Measurements from ENCODE around the gene TAF4B. TPM values are rescaled to one million over a fixed set of nuclear protein-coding genes. Genes with fewer than 3 reads are reported as not detected.

The TAF4B gene
- total and polyA plus RNA-seq, 2 donors (not counting 1 experiment from before 2014, with no cell fraction given): 0.42 to 2.0 TPM

GRCh38 chr18:26322890-26323653 is 96.8 kb downstream of the TAF4B start:
- no peak overlapping the region for H3K4me2 ChIP-seq (ENCODE audit: extremely low read depth, insufficient read depth, low read length)
- no peaks in the 10 kb centered on the region for H3K27me3 ChIP-seq (ENCODE audit: control insufficient read depth, insufficient read depth, low read length)
- DNase-seq (ENCODE audit: low read depth in 2 of 2): peak; percentile 31 to 58
- no peaks in the 10 kb centered on the region for H3K4me1 ChIP-seq (ENCODE audit: control insufficient read depth, extremely low read depth, insufficient read depth, low read length)
- no peak overlapping the region for H3K9ac ChIP-seq (ENCODE audit: insufficient read depth, low read length)
- no peaks in the 10 kb centered on the region for H4K20me1 ChIP-seq (ENCODE audit: control insufficient read depth, extremely low read depth, insufficient read depth, low read length)
- no peak overlapping the region for H3K27ac ChIP-seq (ENCODE audit: insufficient read depth, low read length)
- H3K9me3 ChIP-seq (ENCODE audit: control insufficient read depth, insufficient read depth, low read depth, low read length): no peaks in the 10 kb centered on the region
- no peak for TF ChIP-seq CTCF (conservative IDR thresholded peaks at IDR 0.05 in 1 of 2, IDR thresholded peaks at IDR 0.05 in 1 of 2; ENCODE audit: low read depth in 1 of 2, low read length in 2 of 2)
- no peak for TF ChIP-seq EZH2 (IDR thresholded peaks at IDR 0.05; ENCODE audit: low read length, missing control alignments)
- H3K36me3 ChIP-seq (ENCODE audit: control insufficient read depth, insufficient read depth, low read length): no peaks in the 10 kb centered on the region
- H3K79me2 ChIP-seq (ENCODE audit: control insufficient read depth, insufficient read depth, low read length): no peaks in the 10 kb centered on the region
- no peak overlapping the region for H3K4me3 ChIP-seq (replicated peaks in 1 of 4; ENCODE audit: control extremely low read depth in 1 of 4, insufficient read depth in 1 of 4, low read depth in 3 of 4, low read length in 4 of 4)
- no peak overlapping the region for H2AFZ ChIP-seq (ENCODE audit: low read length)

- no peak for TF ChIP-seq EZH2 (IDR thresholded peaks at IDR 0.05; ENCODE audit: low read length, missing control alignments)
- no peak for TF ChIP-seq CTCF (conservative IDR thresholded peaks at IDR 0.05 in 1 of 2, IDR thresholded peaks at IDR 0.05 in 1 of 2; ENCODE audit: low read depth in 1 of 2, low read length in 2 of 2)
- Histone ChIP-seq H3K27ac (ENCODE audit: insufficient read depth, low read length) (no peak overlapping the region), H3K36me3 (ENCODE audit: control insufficient read depth, insufficient read depth, low read length) (no peaks in the 10 kb centered on the region), H3K4me2 (ENCODE audit: extremely low read depth, insufficient read depth, low read length) (no peak overlapping the region), H2AFZ (ENCODE audit: low read length) (no peak overlapping the region), H3K9ac (ENCODE audit: insufficient read depth, low read length) (no peak overlapping the region), H3K79me2 (ENCODE audit: control insufficient read depth, insufficient read depth, low read length) (no peaks in the 10 kb centered on the region), H4K20me1 (ENCODE audit: control insufficient read depth, extremely low read depth, insufficient read depth, low read length) (no peaks in the 10 kb centered on the region), H3K9me3 (ENCODE audit: control insufficient read depth, insufficient read depth, low read depth, low read length) (no peaks in the 10 kb centered on the region), H3K4me3 (replicated peaks in 1 of 4; ENCODE audit: control extremely low read depth in 1 of 4, insufficient read depth in 1 of 4, low read depth in 3 of 4, low read length in 4 of 4) (no peak overlapping the region), H3K27me3 (ENCODE audit: control insufficient read depth, insufficient read depth, low read length) (no peaks in the 10 kb centered on the region), H3K4me1 (ENCODE audit: control insufficient read depth, extremely low read depth, insufficient read depth, low read length) (no peaks in the 10 kb centered on the region)
- DNase-seq (ENCODE audit: low read depth in 2 of 2): no peak
These were observed 99.5 kb downstream of the TAF4B start for GRCh38 chr18:26325771-26326170.

- H3K27me3 ChIP-seq (ENCODE audit: control insufficient read depth, insufficient read depth, low read length): no peaks in the 10 kb centered on the region
- H3K27ac ChIP-seq (ENCODE audit: insufficient read depth, low read length): no peak overlapping the region
- TF ChIP-seq CTCF (conservative IDR thresholded peaks at IDR 0.05 in 1 of 2, IDR thresholded peaks at IDR 0.05 in 1 of 2; ENCODE audit: low read depth in 1 of 2, low read length in 2 of 2) (no peak), EZH2 (IDR thresholded peaks at IDR 0.05; ENCODE audit: low read length, missing control alignments) (no peak)
These were observed 100.8 kb downstream of the TAF4B start for GRCh38 chr18:26327062-26327461.

More at GRCh38 chr18:26327062-26327461, 100.8 kb downstream of the TAF4B start:
- DNase-seq (ENCODE audit: low read depth in 2 of 2): peak in 1 of 2 donors; percentile 3
- Histone ChIP-seq H3K79me2 (ENCODE audit: control insufficient read depth, insufficient read depth, low read length) (no peaks in the 10 kb centered on the region), H3K4me2 (ENCODE audit: extremely low read depth, insufficient read depth, low read length) (no peak overlapping the region), H2AFZ (ENCODE audit: low read length) (no peak overlapping the region), H3K9ac (ENCODE audit: insufficient read depth, low read length) (no peak overlapping the region), H4K20me1 (ENCODE audit: control insufficient read depth, extremely low read depth, insufficient read depth, low read length) (no peaks in the 10 kb centered on the region), H3K4me3 (replicated peaks in 1 of 4; ENCODE audit: control extremely low read depth in 1 of 4, insufficient read depth in 1 of 4, low read depth in 3 of 4, low read length in 4 of 4) (no peak overlapping the region), H3K36me3 (ENCODE audit: control insufficient read depth, insufficient read depth, low read length) (no peaks in the 10 kb centered on the region), H3K9me3 (ENCODE audit: control insufficient read depth, insufficient read depth, low read depth, low read length) (no peaks in the 10 kb centered on the region), H3K4me1 (ENCODE audit: control insufficient read depth, extremely low read depth, insufficient read depth, low read length) (no peaks in the 10 kb centered on the region)
